ENCODE measurements around the gene MUC4.
"Not testable (repeated sequence)": the region's sequence is repeated elsewhere in the genome, so short reads cannot be mapped to it uniquely, and the experiment has no call there.

DNA sequence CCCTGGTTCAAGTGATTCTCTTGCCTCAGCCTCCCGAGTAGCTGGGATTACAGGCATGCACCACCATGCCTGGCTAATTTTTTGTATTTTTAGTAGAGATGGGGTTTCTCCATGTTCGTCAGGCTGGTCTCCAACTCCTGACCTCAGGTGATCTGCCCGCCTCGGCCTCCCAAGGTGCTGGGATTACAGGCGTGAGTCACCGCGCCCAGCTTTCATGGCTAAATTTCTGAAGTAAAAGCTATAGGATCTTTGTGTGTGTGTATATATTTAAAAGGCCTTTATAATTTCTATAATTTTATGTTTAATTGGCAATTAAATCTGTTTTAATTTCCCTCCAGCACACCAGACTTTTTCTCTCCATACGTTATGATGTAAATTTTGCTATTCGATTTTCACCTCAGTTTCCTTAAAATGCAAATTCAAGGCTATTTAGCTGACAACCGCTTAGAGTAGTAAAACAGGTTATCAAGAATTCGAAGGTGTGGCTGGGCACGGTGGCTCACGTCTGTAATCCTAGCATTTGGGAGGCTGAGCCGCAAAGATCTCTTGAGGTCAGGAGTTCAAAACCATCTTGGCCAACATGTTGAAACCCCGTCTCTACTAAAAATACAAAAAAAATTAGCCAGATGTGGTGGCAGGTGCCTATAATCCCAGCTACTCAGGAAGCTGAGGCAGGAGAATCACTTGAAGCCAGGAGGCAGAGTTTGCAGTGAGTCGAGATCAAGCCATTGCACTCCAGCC is 92.0 kb downstream of the MUC4 start:
- TF ChIP-seq, protein P1, sequence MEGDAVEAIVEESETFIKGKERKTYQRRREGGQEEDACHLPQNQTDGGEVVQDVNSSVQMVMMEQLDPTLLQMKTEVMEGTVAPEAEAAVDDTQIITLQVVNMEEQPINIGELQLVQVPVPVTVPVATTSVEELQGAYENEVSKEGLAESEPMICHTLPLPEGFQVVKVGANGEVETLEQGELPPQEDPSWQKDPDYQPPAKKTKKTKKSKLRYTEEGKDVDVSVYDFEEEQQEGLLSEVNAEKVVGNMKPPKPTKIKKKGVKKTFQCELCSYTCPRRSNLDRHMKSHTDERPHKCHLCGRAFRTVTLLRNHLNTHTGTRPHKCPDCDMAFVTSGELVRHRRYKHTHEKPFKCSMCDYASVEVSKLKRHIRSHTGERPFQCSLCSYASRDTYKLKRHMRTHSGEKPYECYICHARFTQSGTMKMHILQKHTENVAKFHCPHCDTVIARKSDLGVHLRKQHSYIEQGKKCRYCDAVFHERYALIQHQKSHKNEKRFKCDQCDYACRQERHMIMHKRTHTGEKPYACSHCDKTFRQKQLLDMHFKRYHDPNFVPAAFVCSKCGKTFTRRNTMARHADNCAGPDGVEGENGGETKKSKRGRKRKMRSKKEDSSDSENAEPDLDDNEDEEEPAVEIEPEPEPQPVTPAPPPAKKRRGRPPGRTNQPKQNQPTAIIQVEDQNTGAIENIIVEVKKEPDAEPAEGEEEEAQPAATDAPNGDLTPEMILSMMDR (conservative IDR thresholded peaks at IDR 0.05; ENCODE audit: low read depth, low read length) = not testable (repeated sequence)
- TF ChIP-seq EZH2 (IDR thresholded peaks at IDR 0.05; ENCODE audit: borderline replicate concordance, low read depth, low read length, poor library complexity, severe bottlenecking) = not testable (repeated sequence)

Measured in A673 (cell line).